ENCODE data around the gene RFPL1. TPM values are rescaled to one million over a fixed set of nuclear protein-coding genes. Genes with fewer than 3 reads are reported as not detected.

RFPL1 gene
- total RNA-seq, 1 experiment from 2014 or later, result not detected

- H3K4me2 ChIP-seq, result no peak overlapping the region
- no peaks in the 10 kb centered on the region for H3K36me3 ChIP-seq (ENCODE audit: low read depth)
- H3K9me3 ChIP-seq (ENCODE audit: insufficient read depth, low read depth), result no peaks in the 10 kb centered on the region
- H3K4me1 ChIP-seq (replicated peaks; ENCODE audit: insufficient read depth), result peaks cover 4% of the 10 kb centered on the region; the same call in 1 of the 2 replicates
- H2AFZ ChIP-seq, result no peak overlapping the region
- ChIA-PET POLR2A (ENCODE audit: unreplicated experiment) (no interaction called here), CTCF (no interaction called here)
- no peaks in the 10 kb centered on the region for H3K27me3 ChIP-seq (ENCODE audit: insufficient read depth, low read depth)
- no peaks in the 10 kb centered on the region for H3F3A ChIP-seq (ENCODE audit: insufficient read depth, low read depth)
- H3K27ac ChIP-seq, result peak overlapping the region; percentile 6; the same call in 1 of the 2 replicates
- H4K20me1 ChIP-seq (ENCODE audit: insufficient read depth), result no peaks in the 10 kb centered on the region
- no TSS peak for BruUV-seq (replicated peaks)
- H3K79me2 ChIP-seq (ENCODE audit: low read depth), result peaks cover 3% of the 10 kb centered on the region
- no peaks in the 10 kb centered on the region for H3K9me2 ChIP-seq (ENCODE audit: insufficient read depth)
- no peak for TF ChIP-seq CTCF (conservative IDR thresholded peaks at IDR 0.05)
- no peak for TF ChIP-seq EZH2 (IDR thresholded peaks at IDR 0.05; ENCODE audit: low read depth)
- H3K4me3 ChIP-seq, result no peak overlapping the region
- intact Hi-C loops (cut with micrococcal nuclease; ENCODE audit: unreplicated experiment), result no loop called here
- no peak for DNase-seq
These were observed 45.3 kb upstream of the RFPL1 start for GRCh38 chr22:29393019-29393608.

- H3K79me2 ChIP-seq (ENCODE audit: low read depth), result no peaks in the 10 kb centered on the region
- H3K4me1 ChIP-seq (replicated peaks; ENCODE audit: insufficient read depth), result 0 out of 2 replicates have a peak, but pooled peaks cover 4% of the 10 kb centered on the region
- H3F3A ChIP-seq (ENCODE audit: insufficient read depth, low read depth), result no peaks in the 10 kb centered on the region
- H3K27ac ChIP-seq, result no peak overlapping the region
- intact Hi-C loops (cut with micrococcal nuclease; ENCODE audit: unreplicated experiment), result loop anchor here (1.0 to 5.0 kb wide), 3 partner anchors 129 to 610 kb away; no protein-coding TSS in a partner anchor
- no peaks in the 10 kb centered on the region for H3K9me3 ChIP-seq (ENCODE audit: insufficient read depth, low read depth)
- H2AFZ ChIP-seq, result no peak overlapping the region
- H4K20me1 ChIP-seq (ENCODE audit: insufficient read depth), result no peaks in the 10 kb centered on the region
- H3K4me3 ChIP-seq, result no peak overlapping the region
- no peaks in the 10 kb centered on the region for H3K9me2 ChIP-seq (ENCODE audit: insufficient read depth)
- no TSS peak for BruUV-seq (replicated peaks)
- H3K4me2 ChIP-seq, result no peak overlapping the region
- peak in 1 of 2 experiments; percentile 45 for DNase-seq
- CTCF ChIA-PET, result interaction anchor here (0.5 to 0.6 kb wide), 4 partner anchors 23 to 307 kb away, joined by 4 to 9 read pairs (median 6); no protein-coding TSS in a partner anchor
- no peaks in the 10 kb centered on the region for H3K36me3 ChIP-seq (ENCODE audit: low read depth)
- TF ChIP-seq CTCF (conservative IDR thresholded peaks at IDR 0.05), result peak; percentile 89
- TF ChIP-seq EZH2 (IDR thresholded peaks at IDR 0.05; ENCODE audit: low read depth), result no peak
- H3K27me3 ChIP-seq (ENCODE audit: insufficient read depth, low read depth), result no peaks in the 10 kb centered on the region
- POLR2A ChIA-PET (ENCODE audit: unreplicated experiment), result no interaction called here
These were observed 43.3 kb upstream of the RFPL1 start for GRCh38 chr22:29394931-29395581.

DNA sequence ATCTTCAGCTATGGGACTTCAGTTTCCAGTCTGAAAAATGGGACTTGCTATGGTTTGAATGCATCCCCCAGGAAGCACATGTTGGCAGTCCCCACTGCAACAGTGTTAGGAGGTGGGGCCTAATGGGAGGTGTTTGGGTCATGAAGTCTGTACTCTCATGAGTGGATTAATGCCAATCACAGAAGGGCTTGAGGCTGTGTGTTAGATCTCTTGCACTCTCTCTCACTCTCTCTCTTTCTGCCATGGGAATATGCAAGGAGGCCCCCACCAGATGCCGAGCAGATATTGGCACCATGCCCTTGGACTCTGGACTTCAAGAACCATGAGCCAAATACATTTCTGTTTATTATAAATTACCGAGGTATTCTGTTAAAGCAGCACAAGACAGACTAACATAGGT lies 42.3 kb upstream of the RFPL1 start:
- H3K4me3 ChIP-seq, result no peak overlapping the region
- no peak for DNase-seq
- POLR2A ChIA-PET (ENCODE audit: unreplicated experiment), result no interaction called here
- no peaks in the 10 kb centered on the region for H3K9me3 ChIP-seq (ENCODE audit: insufficient read depth, low read depth)
- no peak overlapping the region for H3K27ac ChIP-seq
- H3F3A ChIP-seq (ENCODE audit: insufficient read depth, low read depth), result no peaks in the 10 kb centered on the region
- H3K36me3 ChIP-seq (ENCODE audit: low read depth), result no peaks in the 10 kb centered on the region
- CTCF ChIA-PET, result interaction anchor here (0.6 kb wide), 1 partner anchor 79 kb away, joined by 3 read pairs; no protein-coding TSS in a partner anchor
- BruUV-seq (replicated peaks), result no TSS peak
- H3K27me3 ChIP-seq (ENCODE audit: insufficient read depth, low read depth), result no peaks in the 10 kb centered on the region
- intact Hi-C loops (cut with micrococcal nuclease; ENCODE audit: unreplicated experiment), result loop anchor here (5.0 kb wide), 1 partner anchor 241 kb away; no protein-coding TSS in a partner anchor
- H2AFZ ChIP-seq, result no peak overlapping the region
- no peak overlapping the region for H3K4me2 ChIP-seq
- H4K20me1 ChIP-seq (ENCODE audit: insufficient read depth), result no peaks in the 10 kb centered on the region
- H3K9me2 ChIP-seq (ENCODE audit: insufficient read depth), result no peaks in the 10 kb centered on the region
- H3K4me1 ChIP-seq (replicated peaks; ENCODE audit: insufficient read depth), result 0 out of 2 replicates have a peak, but pooled peaks cover 4% of the 10 kb centered on the region
- H3K79me2 ChIP-seq (ENCODE audit: low read depth), result no peaks in the 10 kb centered on the region
- TF ChIP-seq EZH2 (IDR thresholded peaks at IDR 0.05; ENCODE audit: low read depth) (no peak), CTCF (conservative IDR thresholded peaks at IDR 0.05) (no peak)

All from PC-9 (cell line).